HG02943 (cell line): ENCODE measurements around the gene MT1G.
A peak's percentile ranks its signal among the peaks of the same experiment; 100 is the strongest.
"Not testable (repeated sequence)": the region's sequence is repeated elsewhere in the genome, so short reads cannot be mapped to it uniquely, and the experiment has no call there.

ENCODE experiments used
- ATAC-seq: cut with Tn5 transposase; IDR thresholded peaks from one replicate; pipeline ENCODE4 v1.9.1; 2021; ENCODE audit warnings: mild to moderate bottlenecking, low read depth, moderate library complexity; ENCODE audit not compliant: unreplicated experiment

MT1G gene

DNA sequence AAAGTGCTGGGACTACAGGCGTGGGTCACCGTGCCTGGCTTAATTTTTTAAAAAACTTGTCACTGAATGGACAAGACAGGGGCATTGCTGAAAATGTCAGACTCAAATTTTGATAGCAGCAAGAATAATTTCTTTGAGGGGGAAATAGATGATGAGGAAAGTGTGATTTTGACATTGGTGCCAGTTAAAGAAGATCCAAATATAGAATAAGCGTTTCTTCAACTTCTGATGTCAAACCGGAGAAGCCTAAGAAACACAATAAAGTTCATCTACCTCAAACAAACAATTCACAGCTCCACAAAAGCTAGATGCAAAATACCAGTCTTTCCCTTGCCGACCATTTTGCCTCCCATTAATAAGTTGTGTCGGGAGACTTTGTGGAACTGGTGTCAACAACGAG lies 18.9 kb upstream of the MT1G start:
- no peak for ATAC-seq

- no peak for ATAC-seq
Observed at GRCh38 chr16:56684926-56685590, 17.2 kb upstream of the MT1G start.

DNA sequence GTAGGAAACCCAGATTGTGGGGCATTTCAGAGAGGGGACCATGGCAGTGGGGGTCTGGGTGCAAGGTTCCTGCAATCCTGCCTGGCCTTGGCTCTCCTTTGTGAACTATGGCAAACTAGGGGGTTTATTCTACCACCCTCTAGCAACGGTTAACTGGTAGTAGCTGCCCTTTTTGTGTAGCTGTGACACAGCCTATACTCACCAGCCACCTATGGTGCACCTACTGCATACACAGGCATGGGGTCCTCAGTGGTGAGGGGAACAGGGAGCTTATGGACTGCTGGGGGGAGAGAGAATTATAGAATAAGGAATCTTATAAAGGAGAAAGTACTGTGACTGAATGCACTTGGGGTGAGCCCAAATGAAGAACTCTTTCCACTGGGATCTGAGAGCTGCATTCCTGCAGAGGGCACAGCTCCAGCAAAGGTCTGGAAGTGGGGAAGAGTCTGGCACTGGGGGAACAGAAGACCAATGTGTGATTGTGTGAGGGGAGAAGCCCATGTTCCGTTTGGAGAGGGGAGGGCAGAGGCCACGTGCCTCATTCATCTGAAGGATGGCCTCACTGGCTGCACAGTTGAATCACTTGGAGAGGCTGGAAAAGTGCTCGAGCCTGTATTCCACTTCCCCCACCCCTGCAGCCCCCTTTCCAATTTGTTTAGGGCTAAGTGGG lies 16.5 kb upstream of the MT1G start:
- no peak for ATAC-seq

DNA sequence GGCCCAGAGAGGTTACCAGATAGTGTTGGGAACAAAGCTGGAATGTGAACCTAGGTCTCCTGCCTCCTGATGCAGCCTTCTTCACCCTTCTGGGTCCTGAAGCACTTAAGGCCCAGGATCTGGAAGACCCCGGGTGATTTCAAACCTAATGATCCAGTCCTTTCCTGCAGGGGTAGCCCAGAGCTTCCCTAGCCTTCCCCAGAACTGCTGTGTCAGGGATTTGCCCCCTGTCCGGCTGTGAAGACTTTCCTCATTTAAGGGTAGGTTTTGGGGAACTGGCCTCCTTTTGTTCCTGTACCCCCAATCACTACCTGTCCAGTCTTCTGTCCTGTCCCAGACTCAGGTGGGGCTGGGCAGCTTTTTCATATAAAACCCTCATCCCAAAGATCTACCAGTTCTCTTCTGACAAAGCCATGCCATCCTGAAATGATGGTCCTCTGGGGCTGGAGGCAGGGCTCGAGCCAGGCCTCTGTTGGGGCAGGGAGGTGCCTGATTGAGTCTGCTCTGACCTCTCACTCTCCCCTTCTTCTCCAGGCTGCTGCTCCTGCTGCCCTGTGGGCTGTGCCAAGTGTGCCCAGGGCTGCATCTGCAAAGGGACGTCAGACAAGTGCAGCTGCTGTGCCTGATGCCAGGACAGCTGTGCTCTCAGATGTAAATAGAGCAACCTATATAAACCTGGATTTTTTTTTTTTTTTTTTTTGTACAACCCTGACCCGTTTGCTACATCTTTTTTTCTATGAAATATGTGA lies 15.7 kb upstream of the MT1G start:
- ATAC-seq = no peak

GRCh38 chr16:56682703-56683397 lies 15.0 kb upstream of the MT1G start:
- ATAC-seq = no peak

- ATAC-seq = peak; percentile 97
Observed at GRCh38 chr16:56681939-56682702, 14.3 kb upstream of the MT1G start, which contains the start of gene MT1X. Gene MT1X, plus strand, starts transcription at chr16:56682470. Its CDS starts 71 bp downstream, at chr16:56682541.

DNA sequence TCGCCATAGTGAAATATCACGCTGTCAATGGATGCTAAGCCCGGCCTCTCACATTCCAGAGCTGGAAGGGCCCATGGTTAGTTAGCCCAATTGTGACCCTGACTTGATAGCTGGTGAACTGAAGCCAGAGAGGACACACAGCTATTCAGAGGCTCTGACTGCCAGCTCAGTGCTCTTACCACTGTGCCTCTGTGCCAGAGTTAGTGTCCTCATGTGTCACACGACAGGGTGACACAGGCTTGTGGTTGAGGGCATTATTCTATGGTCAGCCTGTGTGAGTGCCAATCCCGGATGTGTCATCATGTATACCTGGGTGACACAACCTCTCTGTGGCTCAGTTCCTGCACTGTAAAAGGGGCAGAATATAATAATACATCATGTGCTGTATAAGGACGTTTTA lies 12.0 kb upstream of the MT1G start:
- no peak for ATAC-seq

DNA sequence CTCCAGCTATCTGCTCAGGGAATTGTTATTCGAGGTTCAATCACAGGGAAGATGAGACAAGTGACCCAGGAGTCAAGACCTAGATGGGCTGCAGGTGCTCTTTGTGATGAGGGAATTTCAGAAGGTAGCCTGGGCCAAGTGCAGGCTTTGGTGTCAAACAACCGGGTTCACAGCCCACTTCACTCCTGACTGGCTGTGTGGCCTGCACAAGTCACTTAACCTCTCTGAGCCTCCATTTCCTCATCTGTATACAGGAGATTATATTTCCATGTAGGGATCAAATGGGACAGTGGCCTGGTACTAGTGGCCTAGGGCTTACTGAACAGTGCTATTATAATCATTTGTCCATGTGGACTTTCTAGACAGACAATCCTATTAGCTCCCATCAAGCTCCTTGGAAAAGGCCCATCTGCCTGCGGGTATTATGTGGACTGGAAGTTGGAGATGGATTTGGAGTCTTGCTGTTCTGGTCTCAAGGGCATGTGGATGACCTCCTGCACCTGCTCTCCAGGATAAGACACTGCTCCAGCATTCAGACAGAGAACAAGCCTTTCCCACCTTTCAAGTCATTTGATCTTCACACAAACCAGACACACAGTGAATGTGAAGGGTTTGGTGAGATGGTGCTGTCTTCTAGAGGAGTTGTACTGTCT lies 11.3 kb upstream of the MT1G start:
- ATAC-seq = no peak

DNA sequence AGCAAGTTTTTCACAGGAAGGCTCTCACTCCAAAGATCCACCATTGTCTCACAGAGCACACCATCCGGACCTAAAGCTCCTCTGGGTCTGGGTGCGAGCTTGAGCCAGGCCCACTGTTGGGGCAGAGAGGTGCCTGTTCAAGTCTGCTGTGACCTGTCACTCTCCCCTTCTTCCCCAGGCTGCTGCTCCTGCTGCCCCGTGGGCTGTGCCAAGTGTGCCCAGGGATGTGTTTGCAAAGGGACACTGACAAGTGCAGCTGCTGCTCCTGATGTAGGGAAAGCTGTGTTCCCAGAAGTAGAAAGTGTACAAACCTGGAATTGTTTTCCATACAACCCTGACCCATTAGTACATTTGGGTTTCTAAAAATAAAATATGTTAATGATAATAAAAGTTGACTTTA lies 9.6 kb upstream of the MT1G start:
- no peak for ATAC-seq

- ATAC-seq = no peak
Observed at GRCh38 chr16:56675685-56676210, 7.9 kb upstream of the MT1G start.

- ATAC-seq = not testable (repeated sequence)
Observed at GRCh38 chr16:56674570-56674969, 6.7 kb upstream of the MT1G start.

DNA sequence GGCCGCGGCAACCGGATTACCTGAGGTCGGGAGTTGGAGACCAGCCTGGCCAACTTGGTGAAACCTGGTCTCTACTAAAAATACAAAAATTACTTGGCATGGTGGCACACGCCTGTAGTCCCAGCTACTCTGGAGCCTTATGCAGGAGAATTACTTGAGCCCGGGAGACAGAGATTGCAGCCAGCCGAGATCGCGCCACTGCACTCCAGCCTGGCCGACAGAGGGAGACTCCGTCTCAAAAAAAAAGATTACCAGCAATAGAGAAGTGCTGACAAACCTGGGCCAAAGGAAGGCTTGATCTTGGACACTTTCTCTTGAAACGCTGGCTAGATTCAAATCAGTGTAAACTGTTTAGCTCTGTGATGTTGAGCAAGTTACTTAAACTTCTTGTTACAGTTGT lies 6.1 kb upstream of the MT1G start:
- no peak for ATAC-seq

DNA sequence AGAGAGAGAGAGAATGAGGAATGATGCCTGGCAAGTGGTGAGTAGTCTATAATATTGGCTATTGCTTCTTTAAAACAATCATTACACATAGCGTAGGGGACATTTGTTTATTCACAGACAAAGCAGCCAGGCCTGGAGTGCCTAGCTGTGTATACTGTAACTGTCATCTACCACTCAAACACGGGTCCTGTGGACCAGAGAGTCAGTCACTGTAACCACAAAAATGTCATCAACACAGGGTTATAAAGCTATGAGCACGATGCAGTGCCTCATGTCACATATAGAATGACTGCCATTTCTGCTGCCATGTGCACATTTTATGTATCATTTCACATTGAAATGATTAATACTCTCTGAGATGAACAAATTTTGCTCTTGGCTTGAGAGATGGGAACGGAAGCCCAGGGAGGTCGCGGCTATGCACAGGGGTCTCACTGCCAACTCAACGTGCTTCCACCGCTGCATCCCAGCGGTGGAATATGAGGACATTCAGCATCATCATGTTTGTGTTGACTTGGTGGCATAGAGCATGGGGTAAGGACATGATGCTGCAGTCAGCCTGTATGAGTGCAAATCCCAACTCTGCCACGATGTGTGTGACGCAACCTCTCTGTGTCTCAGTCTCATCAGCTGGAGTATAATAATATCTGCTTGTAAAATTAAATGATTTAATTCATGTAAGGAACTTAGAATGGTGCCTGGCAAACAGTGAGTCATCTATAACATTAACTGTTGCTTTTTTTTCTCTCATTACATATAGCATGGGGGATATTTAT lies 5.1 kb upstream of the MT1G start:
- ATAC-seq = no peak

- not testable (repeated sequence) for ATAC-seq
Observed at GRCh38 chr16:56672171-56672570, 4.3 kb upstream of the MT1G start.

DNA sequence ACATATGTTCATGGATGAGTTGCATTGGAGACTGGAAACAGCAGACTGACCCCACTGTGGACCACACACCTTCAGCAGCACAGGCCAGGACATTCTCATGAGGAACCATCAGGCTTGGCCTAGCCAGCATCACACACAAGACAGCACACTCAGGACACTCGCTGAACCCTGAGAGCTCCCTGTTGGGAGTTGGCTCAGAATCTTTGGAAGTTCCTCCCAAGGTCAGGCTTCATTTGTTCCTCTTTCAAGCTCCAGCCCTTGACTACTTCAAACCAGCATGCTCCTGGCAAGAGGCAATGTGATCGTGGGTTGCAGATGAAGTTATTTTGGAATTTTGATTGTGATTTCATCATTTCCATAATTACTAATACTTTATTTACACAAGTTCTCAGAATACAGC lies 3.8 kb upstream of the MT1G start:
- not testable (repeated sequence) for ATAC-seq

DNA sequence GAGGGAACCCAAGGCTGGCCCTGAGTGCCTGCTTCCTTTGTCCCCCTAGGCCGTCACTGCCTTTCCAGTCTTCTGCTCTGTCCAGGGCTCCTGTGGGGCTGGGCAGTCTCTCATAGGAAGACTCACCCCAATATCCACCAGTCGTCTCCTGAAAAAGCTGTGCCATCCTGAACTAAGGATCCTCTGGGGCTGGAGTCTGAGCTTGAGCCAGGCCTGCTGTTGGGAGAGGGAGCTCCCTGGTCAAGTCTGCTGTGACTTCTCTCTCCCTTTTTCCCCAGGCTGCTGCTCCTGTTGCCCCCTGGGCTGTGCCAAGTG lies 2.7 kb upstream of the MT1G start:
- ATAC-seq = no peak

DNA sequence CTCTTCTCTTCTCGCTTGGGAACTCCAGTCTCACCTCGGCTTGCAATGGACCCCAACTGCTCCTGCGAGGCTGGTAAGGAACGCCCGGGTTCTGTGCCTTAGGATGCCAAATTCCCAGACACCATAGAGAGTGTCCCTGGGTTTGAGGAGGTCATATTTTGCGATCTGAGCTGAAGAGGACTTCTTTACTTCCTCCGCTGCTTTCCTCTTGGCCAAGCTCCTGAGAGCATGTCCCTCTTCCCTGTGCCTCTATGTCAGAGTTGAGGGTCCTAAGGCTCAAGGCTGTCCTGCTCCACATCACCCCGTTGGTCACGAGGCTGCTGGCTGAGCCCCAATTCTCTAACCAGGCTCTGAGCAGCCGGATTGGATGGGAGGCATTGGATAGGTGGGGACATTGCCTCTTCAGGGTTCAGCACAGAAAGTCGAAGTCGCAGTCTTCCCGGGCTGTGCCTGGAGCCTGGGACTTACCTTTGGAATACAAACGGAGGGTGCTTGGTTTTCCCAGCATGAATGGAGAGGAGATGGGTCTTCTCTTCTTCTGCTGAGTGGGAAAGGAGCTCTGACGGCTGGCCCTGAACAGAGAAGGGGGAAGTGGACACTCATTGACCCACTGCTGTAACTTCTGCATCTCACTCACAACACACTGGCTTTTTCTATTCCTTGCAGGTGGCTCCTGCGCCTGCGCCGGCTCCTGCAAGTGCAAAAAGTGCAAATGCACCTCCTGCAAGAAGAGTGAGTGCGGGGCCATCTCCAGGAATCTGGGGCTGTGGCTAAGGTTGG lies 2.2 kb upstream of the MT1G start:
- ATAC-seq = no peak
